GM23338 (cell line): Measurements from ENCODE around the gene CFAP97D2. TPM values are rescaled to one million over a fixed set of nuclear protein-coding genes. Genes with fewer than 3 reads are reported as not detected.

Experiments
- ATAC-seq: fragments of 200-7000 bp; cut with Tn5 transposase; 3 replicates; pipeline ENCODE4 v1.9.1; 2020
- DNase-seq: peaks from one replicate; pipeline ENCODE4 v3.0.0-alpha.2; 2015; ENCODE audit warnings: low spot score
- H2AFZ ChIP-seq: fragments of 200-600 bp; sonication (generic); 2 replicates; pipeline ENCODE4 v1.8.0; 2016; ENCODE audit warnings: antibody characterized with exemption, mild to moderate bottlenecking, moderate library complexity
- H3F3A ChIP-seq: fragments of 200-600 bp; sonication (generic); replicated peaks from 2 replicates; pipeline ENCODE4 v1.8.0; 2017; ENCODE audit warnings: antibody characterized with exemption, mixed run types, low read depth
- H3K27ac ChIP-seq: fragments of 200-600 bp; sonication (generic); 2 replicates; pipeline ENCODE4 v1.6.1; 2016; ENCODE audit warnings: low read depth
- H3K27me3 ChIP-seq: fragments of 200-600 bp; sonication (generic); 2 replicates; pipeline ENCODE4 v1.8.0; 2016; ENCODE audit warnings: mild to moderate bottlenecking, mixed run types, moderate library complexity; ENCODE audit not compliant: insufficient read depth
- H3K36me3 ChIP-seq: fragments of 200-600 bp; sonication (generic); 2 replicates; pipeline ENCODE4 v1.8.0; 2016; ENCODE audit warnings: mild to moderate bottlenecking; ENCODE audit not compliant: insufficient read depth
- H3K4me1 ChIP-seq: fragments of 200-600 bp; sonication (generic); 2 replicates; pipeline ENCODE4 v1.8.0; 2016; ENCODE audit warnings: mild to moderate bottlenecking, moderate library complexity; ENCODE audit not compliant: insufficient read depth
- H3K4me2 ChIP-seq: fragments of 200-600 bp; sonication (generic); 2 replicates; pipeline ENCODE4 v1.7.1; 2017; ENCODE audit warnings: mixed run types
- H3K4me3 ChIP-seq: fragments of 200-600 bp; sonication (generic); 2 replicates; pipeline ENCODE4 v1.6.1; 2016; ENCODE audit warnings: mixed run types
- H3K79me2 ChIP-seq: fragments of 200-600 bp; sonication (generic); replicated peaks from 2 replicates; pipeline ENCODE4 v1.8.0; 2017; ENCODE audit warnings: mild to moderate bottlenecking; ENCODE audit not compliant: insufficient read depth
- H3K9me2 ChIP-seq: fragments of 200-600 bp; sonication (generic); 2 replicates; pipeline ENCODE4 v1.8.0; 2017; ENCODE audit not compliant: insufficient read depth
- H4K20me1 ChIP-seq: fragments of 200-600 bp; sonication (generic); replicated peaks from 2 replicates; pipeline ENCODE4 v1.8.0; 2017; ENCODE audit warnings: mild to moderate bottlenecking; ENCODE audit not compliant: insufficient read depth
- H3K27ac Mint-ChIP-seq: 2 replicates; pipeline ENCODE4 v1.8.0; 2020; ENCODE audit warnings: inconsistent platforms, mild to moderate bottlenecking, moderate library complexity, mixed read lengths
- H3K27me3 Mint-ChIP-seq: 3 replicates; pipeline ENCODE4 v1.8.0; 2022; ENCODE audit warnings: low read depth, mild to moderate bottlenecking, moderate library complexity, mixed read lengths, inconsistent platforms; ENCODE audit not compliant: insufficient read depth, poor library complexity
- H3K36me3 Mint-ChIP-seq: 3 replicates; pipeline ENCODE4 v1.8.0; 2021; ENCODE audit warnings: low read depth, mild to moderate bottlenecking, inconsistent platforms, moderate library complexity, mixed read lengths
- H3K4me1 Mint-ChIP-seq: 3 replicates; pipeline ENCODE4 v1.8.0; 2020; ENCODE audit warnings: mild to moderate bottlenecking, inconsistent platforms, mixed read lengths
- H3K4me3 Mint-ChIP-seq: 3 replicates; pipeline ENCODE4 v1.8.0; 2021; ENCODE audit warnings: moderate library complexity, mild to moderate bottlenecking, inconsistent platforms, mixed read lengths
- H3K9me3 Mint-ChIP-seq: 3 replicates; pipeline ENCODE4 v1.8.0; 2020; ENCODE audit warnings: moderate library complexity, mild to moderate bottlenecking, inconsistent platforms, mixed read lengths
- CREB1 ChIP-seq: fragments of 250-450 bp; sonication (Bioruptor Pico); IDR thresholded peaks from 2 replicates; pipeline ENCODE4 v1.5.0; 2020; ENCODE audit warnings: low read depth, mild to moderate bottlenecking, moderate library complexity
- CTCF ChIP-seq, 2 experiments: fragments of 200-600 bp in 1 of 2; sonication (generic) in 1 of 2; conservative IDR thresholded peaks; 2 replicates each; pipeline versions ENCODE4 v1.5.1 to v1.6.1; 2016 to 2017; ENCODE audit warnings: antibody characterized with exemption in 2 of 2, low read depth in 2 of 2, mild to moderate bottlenecking in 2 of 2, moderate library complexity in 1 of 2
- ETS1 ChIP-seq: IDR thresholded peaks from 2 replicates; pipeline ENCODE4 v1.6.1; 2016; ENCODE audit warnings: antibody characterized with exemption
- EZH2 ChIP-seq: fragments of 200-600 bp; sonication (generic); IDR thresholded peaks from one replicate; pipeline ENCODE4 v1.8.0; 2017; ENCODE audit warnings: antibody characterized with exemption, mild to moderate bottlenecking, low read depth; ENCODE audit not compliant: unreplicated experiment
- EZH2phosphoT487 ChIP-seq: fragments of 200-600 bp; sonication (generic); IDR thresholded peaks from one replicate; pipeline ENCODE4 v1.8.1; 2018; ENCODE audit warnings: antibody characterized with exemption; ENCODE audit not compliant: unreplicated experiment
- JUNB ChIP-seq: IDR thresholded peaks from one replicate; pipeline ENCODE4 v1.6.1; 2016; ENCODE audit warnings: antibody characterized with exemption; ENCODE audit not compliant: unreplicated experiment
- NANOG ChIP-seq: IDR thresholded peaks from 2 replicates; pipeline ENCODE4 v1.6.1; 2016; ENCODE audit warnings: antibody characterized with exemption, borderline replicate concordance
- POLR2AphosphoS5 ChIP-seq: IDR thresholded peaks from 2 replicates; pipeline ENCODE4 v1.6.1; 2016; ENCODE audit warnings: antibody characterized with exemption, low read depth
- REST ChIP-seq: IDR thresholded peaks from one replicate; pipeline ENCODE4 v1.6.1; 2018; ENCODE audit warnings: antibody characterized with exemption; ENCODE audit not compliant: unreplicated experiment
- STAT1 ChIP-seq: IDR thresholded peaks from one replicate; pipeline ENCODE4 v1.6.1; 2016; ENCODE audit warnings: antibody characterized with exemption; ENCODE audit not compliant: unreplicated experiment
- ZNF114 ChIP-seq: fragments of 250-450 bp; sonication (Bioruptor Pico); IDR thresholded peaks from 2 replicates; pipeline ENCODE4 v1.5.0; 2020; ENCODE audit warnings: mild to moderate bottlenecking, moderate library complexity
- ZNF331 ChIP-seq: fragments of 250-450 bp; sonication (Bioruptor Pico); IDR thresholded peaks from 2 replicates; pipeline ENCODE4 v1.5.0; 2020; ENCODE audit warnings: low read depth, mild to moderate bottlenecking, moderate library complexity
- ZNF462 ChIP-seq: fragments of 250-450 bp; sonication (Bioruptor Pico); IDR thresholded peaks from 2 replicates; pipeline ENCODE4 v1.5.0; 2020; ENCODE audit warnings: mild to moderate bottlenecking, moderate library complexity
- polyA plus RNA-seq: library from polyadenylated mRNA; unstranded; fragments of >200 nt; fragmentation: Nextera tagmentation; extraction: Ambion mirVana; gene quantifications from 2 replicates; pipeline ENCODE4 v1.2.1, GENCODE V29; 2016
- total RNA-seq: library from RNA; depleted of rRNA; stranded (reverse); fragments of >200 nt; shearing (Covaris generic); gene quantifications from 2 replicates; pipeline ENCODE4 v1.2.3, GENCODE V29; 2014

Gene CFAP97D2
- total and polyA plus RNA-seq, 2 experiments from 2014 or later = not detected

GRCh38 chr13:114149774-114150740, 29.0 kb upstream of the CFAP97D2 start:
- no peak overlapping the region for H2AFZ ChIP-seq
- no peaks in the 10 kb centered on the region for H3K36me3 Mint-ChIP-seq

More at GRCh38 chr13:114149774-114150740, 29.0 kb upstream of the CFAP97D2 start:
- no peak overlapping the region for H3K4me2 ChIP-seq
- no peaks in the 10 kb centered on the region for H3K79me2 ChIP-seq
- H3K36me3 ChIP-seq = no peaks in the 10 kb centered on the region
- no peaks in the 10 kb centered on the region for H3F3A ChIP-seq
- H3K27ac ChIP-seq = no peak overlapping the region
- Mint-ChIP-seq H3K9me3 (no peaks in the 10 kb centered on the region), H3K27ac (no peak overlapping the region), H3K4me1 (peaks cover 10% of the 10 kb centered on the region), H3K4me3 (no peak overlapping the region), H3K27me3 (peaks cover 2% of the 10 kb centered on the region)
- no peaks in the 10 kb centered on the region for H3K4me1 ChIP-seq
- no peak for DNase-seq
- H3K9me2 ChIP-seq = peaks cover 7% of the 10 kb centered on the region; the same call in 1 of the 2 replicates
- H3K27me3 ChIP-seq = no peaks in the 10 kb centered on the region
- no peaks in the 10 kb centered on the region for H4K20me1 ChIP-seq
- ATAC-seq = no peak
- TF ChIP-seq STAT1 (no peak), EZH2phosphoT487 (no peak), ZNF462 (CRISPR knock-in tag) (no peak), ETS1 (no peak), CTCF (conservative IDR thresholded peaks at IDR 0.05; ENCODE audit: low read depth in 2 of 2) (no peak), ZNF331 (CRISPR knock-in tag) (no peak), CREB1 (CRISPR knock-in tag) (no peak), POLR2AphosphoS5 (no peak), NANOG (no peak), JUNB (no peak), EZH2 (no peak), ZNF114 (CRISPR knock-in tag) (no peak), REST (no peak)
- H3K4me3 ChIP-seq = no peak overlapping the region
